Suprapubic skin (tissue), 4 donors: ENCODE results near the gene IKZF4. TPM values are rescaled to one million over a fixed set of nuclear protein-coding genes. Genes with fewer than 3 reads are reported as not detected.
"Not testable (repeated sequence)": the region's sequence is repeated elsewhere in the genome, so short reads cannot be mapped to it uniquely, and the experiment has no call there.

ENCODE experiments used
- DNase-seq, 2 donors: peaks; one replicate each; pipeline ENCODE4 v3.0.0-alpha.2; 2019; ENCODE audit warnings: low spot score in 2 of 2
- H3K27ac ChIP-seq: fragments of 200-600 bp; sonication (generic); one replicate; pipeline ENCODE4 v1.5.1; 2019
- H3K27me3 ChIP-seq: fragments of 200-600 bp; sonication (generic); one replicate; pipeline ENCODE4 v1.5.1; 2019
- H3K36me3 ChIP-seq: fragments of 200-600 bp; sonication (generic); one replicate; pipeline ENCODE4 v1.5.1; 2019
- H3K4me1 ChIP-seq: fragments of 200-600 bp; sonication (generic); one replicate; pipeline ENCODE4 v1.5.1; 2019
- H3K4me3 ChIP-seq: fragments of 200-600 bp; sonication (generic); one replicate; pipeline ENCODE4 v1.5.1; 2019; ENCODE audit warnings: mild to moderate bottlenecking
- H3K9me3 ChIP-seq: fragments of 200-600 bp; sonication (generic); one replicate; pipeline ENCODE4 v1.5.1; 2019
- CTCF ChIP-seq, 2 donors: fragments of 200-600 bp in 1 of 2; fragments of 450-650 bp in 1 of 2; sonication (generic) in 1 of 2; IDR thresholded peaks; one replicate each; pipeline ENCODE4 v1.5.1; 2016 to 2019; ENCODE audit warnings: antibody characterized with exemption in 2 of 2, mild to moderate bottlenecking in 1 of 2, moderate library complexity in 1 of 2
- EP300 ChIP-seq: sonication (generic); formaldehyde crosslinking; IDR thresholded peaks from one replicate; pipeline ENCODE4 v1.6.1; 2017; ENCODE audit warnings: antibody characterized with exemption
- POLR2A ChIP-seq, 2 donors: fragments of 450-650 bp; IDR thresholded peaks; one replicate each; pipeline ENCODE4 v1.6.1; 2017; ENCODE audit warnings: antibody characterized with exemption in 2 of 2, mild to moderate bottlenecking in 2 of 2, moderate library complexity in 2 of 2
- POLR2AphosphoS5 ChIP-seq, 3 donors: sonication (generic); formaldehyde crosslinking; IDR thresholded peaks; one replicate each; pipeline ENCODE4 v1.6.1; 2017; ENCODE audit warnings: antibody characterized with exemption in 3 of 3
- WGBS: methylation state at CpG from one replicate; pipeline ENCODE4 v1.1.5; 2018; 5-methylcytosine and 5-hydroxymethylcytosine counted together
- total RNA-seq, 4 donors: library from RNA; depleted of rRNA; stranded (reverse); fragments of >200 nt; gene quantifications; one replicate each; pipeline ENCODE4 v1.1.0, GENCODE V29; 2016

Gene IKZF4
- total RNA-seq, 4 donors from 2014 or later, result 3.2 to 10.5 (median 3.8) TPM

GRCh38 chr12:56001487-56002100, 19.2 kb upstream of the IKZF4 start:
- DNase-seq, result no peak
- no peak overlapping the region for H3K27ac ChIP-seq
- peaks cover 21% of the 10 kb centered on the region for H3K36me3 ChIP-seq
- H3K4me1 ChIP-seq, result peaks cover 9% of the 10 kb centered on the region
- WGBS, result 84% methylated on average over 7 of the region's 7 CpGs
- H3K4me3 ChIP-seq, result no peak overlapping the region
- no peaks in the 10 kb centered on the region for H3K27me3 ChIP-seq
- H3K9me3 ChIP-seq, result no peaks in the 10 kb centered on the region
- no peak for TF ChIP-seq POLR2A (IDR thresholded peaks at IDR 0.05)
- TF ChIP-seq CTCF (IDR thresholded peaks at IDR 0.05), result no peak
- no peak for TF ChIP-seq EP300
- TF ChIP-seq POLR2AphosphoS5 (IDR thresholded peaks at IDR 0.05), result no peak

- whole genome bisulfite sequencing, result 79% methylated on average over 5 of the region's 5 CpGs
Measured at GRCh38 chr12:56003376-56003775, 17.5 kb upstream of the IKZF4 start.

GRCh38 chr12:56004211-56004610, 16.6 kb upstream of the IKZF4 start:
- Histone ChIP-seq H3K27me3 (no peaks in the 10 kb centered on the region), H3K36me3 (peaks cover 21% of the 10 kb centered on the region), H3K4me3 (no peak overlapping the region), H3K4me1 (peaks cover 13% of the 10 kb centered on the region), H3K27ac (no peak overlapping the region), H3K9me3 (no peaks in the 10 kb centered on the region)
- TF ChIP-seq EP300 (no peak), CTCF (IDR thresholded peaks at IDR 0.05) (no peak), POLR2A (IDR thresholded peaks at IDR 0.05) (no peak)
- no peak for DNase-seq
- 93% methylated on average over 8 of the region's 10 CpGs for WGBS

More at GRCh38 chr12:56003376-56003775, 17.5 kb upstream of the IKZF4 start:
- H3K4me1 ChIP-seq, result peaks cover 12% of the 10 kb centered on the region
- not testable (repeated sequence) for DNase-seq, H3K9me3 ChIP-seq, H3K27ac ChIP-seq, H3K27me3 ChIP-seq, H3K4me3 ChIP-seq
- H3K36me3 ChIP-seq, result peaks cover 21% of the 10 kb centered on the region

- WGBS, result 1% methylated on average over 26 of the region's 44 CpGs
- peak overlapping the region; percentile 89 for H3K27ac ChIP-seq
- H3K9me3 ChIP-seq, result no peaks in the 10 kb centered on the region
- H3K4me3 ChIP-seq, result peak overlapping the region; percentile 82
- H3K27me3 ChIP-seq, result no peaks in the 10 kb centered on the region
- DNase-seq, result peak in 1 of 2 donors; percentile 77
- TF ChIP-seq POLR2A (IDR thresholded peaks at IDR 0.05) (no peak), EP300 (no peak), CTCF (IDR thresholded peaks at IDR 0.05) (no peak), POLR2AphosphoS5 (IDR thresholded peaks at IDR 0.05) (no peak)
- peaks cover 16% of the 10 kb centered on the region for H3K36me3 ChIP-seq
- H3K4me1 ChIP-seq, result peaks cover 13% of the 10 kb centered on the region
Measured at GRCh38 chr12:56007564-56008559, 13.0 kb upstream of the IKZF4 start.

- H3K4me1 ChIP-seq, result peaks cover 13% of the 10 kb centered on the region
- H3K36me3 ChIP-seq, result no peaks in the 10 kb centered on the region
- 61% methylated on average over 2 of the region's 2 CpGs for WGBS
- TF ChIP-seq POLR2A (IDR thresholded peaks at IDR 0.05) (no peak), CTCF (IDR thresholded peaks at IDR 0.05) (no peak), EP300 (no peak), POLR2AphosphoS5 (IDR thresholded peaks at IDR 0.05) (no peak)
- no peaks in the 10 kb centered on the region for H3K9me3 ChIP-seq
- no peak overlapping the region for H3K27ac ChIP-seq
- no peak for DNase-seq
- H3K4me3 ChIP-seq, result no peak overlapping the region
- no peaks in the 10 kb centered on the region for H3K27me3 ChIP-seq
Measured at GRCh38 chr12:56010111-56010570, 10.7 kb upstream of the IKZF4 start.
